GM21515 (cell line): ENCODE measurements around the gene RBMXL3.

ENCODE experiments used
- ATAC-seq: cut with Tn5 transposase; IDR thresholded peaks from one replicate; pipeline ENCODE4 v1.9.1; 2021; ENCODE audit not compliant: unreplicated experiment

Gene RBMXL3

DNA sequence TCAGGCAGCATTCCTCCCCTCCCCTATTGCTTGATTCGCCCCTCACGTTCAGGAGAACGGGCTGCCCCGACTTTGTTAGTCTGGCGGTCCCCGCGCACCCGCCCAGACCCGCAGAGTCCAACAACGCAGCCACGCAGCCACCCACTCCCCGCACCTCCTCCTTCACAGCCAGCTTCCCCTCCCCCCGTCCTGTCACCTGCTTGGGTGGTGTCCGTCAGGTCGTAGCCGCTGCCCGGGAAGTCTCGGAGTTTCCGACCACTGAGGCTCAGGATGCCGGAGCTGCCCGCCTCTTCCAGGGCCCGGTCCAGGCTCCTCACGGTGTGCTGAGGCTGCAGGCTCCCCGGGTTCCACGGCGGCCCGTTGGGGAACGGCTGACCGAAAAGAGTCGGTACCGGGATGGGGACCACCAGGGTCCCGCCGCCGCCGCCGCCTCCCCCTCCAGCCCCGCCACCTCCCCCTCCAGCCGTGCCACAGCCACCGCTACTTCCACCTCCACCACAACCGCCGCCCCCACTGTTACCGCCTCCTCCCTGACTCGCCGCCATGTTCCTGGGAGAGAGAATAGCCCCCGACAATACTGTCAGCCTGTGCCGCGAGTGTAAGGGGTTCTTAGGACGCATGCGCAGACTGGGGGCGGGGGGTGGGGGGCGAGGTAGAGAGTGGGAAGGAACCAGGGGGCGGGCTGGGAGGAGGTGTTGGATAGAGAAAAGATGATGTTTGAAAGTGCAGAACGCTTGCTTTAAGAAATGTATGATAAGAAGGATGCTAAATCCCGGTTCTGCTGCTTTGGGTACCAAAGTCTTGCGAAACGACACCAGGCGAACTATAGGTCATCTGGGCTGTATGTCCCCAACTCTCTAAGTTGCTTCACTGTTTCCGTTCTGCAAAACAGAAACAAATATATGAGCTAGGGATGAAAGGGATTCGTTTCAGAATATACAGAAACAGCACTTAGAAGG lies 44.6 kb downstream of the RBMXL3 start, which contains the start of gene LRCH2:
Gene LRCH2, minus strand, starts transcription at position 600 of the 959 bp plus-strand sequence. Its CDS starts 55 bp downstream, at position 545.
- no peak for ATAC-seq

DNA sequence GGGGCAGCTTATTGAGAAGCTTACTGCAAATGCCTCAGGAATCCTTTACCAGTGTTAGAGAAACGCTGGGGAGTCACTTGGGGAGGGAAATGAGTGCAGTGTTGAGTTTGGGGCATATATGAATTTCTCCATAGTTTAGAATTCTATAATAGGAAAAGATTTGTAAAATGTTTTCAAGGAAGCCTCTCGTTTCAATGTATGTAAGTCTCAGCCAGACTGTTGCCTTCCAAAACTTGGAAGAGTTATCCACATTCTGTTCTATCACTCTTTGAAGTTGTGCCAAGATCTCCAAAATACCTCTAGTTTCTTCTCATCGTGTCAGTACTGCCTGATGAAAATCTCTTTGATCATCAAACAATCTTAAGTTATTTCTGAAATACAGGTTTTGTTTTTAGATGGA lies 45.3 kb downstream of the RBMXL3 start:
- no peak for ATAC-seq

DNA sequence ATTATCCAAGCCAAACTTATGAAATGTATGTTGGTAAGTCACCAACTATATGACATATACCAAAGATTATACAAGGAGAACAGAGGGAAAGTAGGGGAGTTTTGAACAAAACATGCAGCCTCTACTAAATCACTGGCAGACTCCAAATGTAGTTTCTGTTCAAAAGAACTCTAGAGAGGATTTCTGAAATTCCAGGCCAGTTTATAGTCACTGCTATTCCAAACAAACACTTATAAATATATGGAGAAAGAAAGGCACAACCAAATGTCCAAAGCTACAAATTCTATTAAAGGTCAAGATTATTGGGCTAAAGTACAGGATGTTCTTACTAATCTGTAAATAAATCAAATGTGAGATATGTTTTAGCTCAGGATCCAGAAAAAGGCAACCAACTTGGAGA lies 47.4 kb downstream of the RBMXL3 start:
- ATAC-seq: no peak

DNA sequence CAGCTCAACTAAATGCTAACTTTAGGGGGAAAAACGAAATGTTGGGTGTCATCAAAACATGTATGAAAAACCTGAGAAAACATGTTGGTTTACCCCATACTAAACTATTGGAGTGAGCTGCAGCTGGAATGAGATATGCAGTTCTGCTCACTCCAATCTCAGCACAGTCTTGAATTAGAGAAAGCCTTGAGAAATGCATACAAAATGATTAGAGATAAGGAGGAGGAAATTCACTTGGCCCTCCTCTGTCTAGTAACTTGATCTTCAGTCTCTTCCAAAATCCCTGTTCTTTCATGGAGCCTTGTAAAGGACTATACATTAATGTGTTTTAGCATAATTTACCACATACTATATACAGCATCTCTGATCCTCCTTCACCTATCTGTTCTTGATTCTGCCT lies 47.8 kb downstream of the RBMXL3 start:
- no peak for ATAC-seq
